Activated CD4-positive, alpha-beta memory T cell treated with anti-CD3 and anti-CD28 coated beads for 36 hours (primary cell): ENCODE data around the gene JMJD8. TPM values are rescaled to one million over a fixed set of nuclear protein-coding genes. Genes with fewer than 3 reads are reported as not detected.

Experiments used
- CTCF ChIA-PET: fragments of 350-600 bp; sonication (Branson Sonifier 250); formaldehyde crosslinking; loops from one replicate; lab custom pipeline; 2021; ENCODE audit warnings: antibody characterized with exemption, inconsistent platforms; lab: Charles Lee
- POLR2A ChIA-PET: fragments of 350-600 bp; sonication (Branson Sonifier 250); formaldehyde crosslinking; loops from one replicate; lab custom pipeline; 2021; ENCODE audit warnings: antibody characterized with exemption; lab: Charles Lee
- DNase-seq: peaks from one replicate; pipeline ENCODE4 v3.0.0-alpha.2; 2020
- H3K27ac Mint-ChIP-seq: one replicate; pipeline ENCODE4 v1.8.0; 2021; ENCODE audit warnings: mixed read lengths
- H3K27me3 Mint-ChIP-seq: one replicate; pipeline ENCODE4 v1.8.0; 2021; ENCODE audit warnings: mixed read lengths
- H3K36me3 Mint-ChIP-seq: one replicate; pipeline ENCODE4 v1.8.0; 2021; ENCODE audit warnings: mixed read lengths
- H3K4me1 Mint-ChIP-seq: one replicate; pipeline ENCODE4 v1.8.0; 2021; ENCODE audit warnings: low read depth, mixed read lengths
- H3K4me3 Mint-ChIP-seq: one replicate; pipeline ENCODE4 v1.8.0; 2021; ENCODE audit warnings: mild to moderate bottlenecking, mixed read lengths
- H3K9me3 Mint-ChIP-seq: one replicate; pipeline ENCODE4 v1.8.0; 2021; ENCODE audit warnings: mixed read lengths
- intact Hi-C: fragments of 100-400 bp; cut with micrococcal nuclease; formaldehyde crosslinking; loops from one replicate; pipeline ENCODE4 v1.15.1; 2023
- total RNA-seq, 2 experiments: library from RNA; stranded (reverse); gene quantifications; one replicate each; pipeline ENCODE4 v1.2.3, GENCODE V29; 2021

JMJD8 gene
- 10 to 100 TPM; 29.8 to 30.3 TPM for total RNA-seq

- Mint-ChIP-seq H3K9me3 (no peaks in the 10 kb centered on the region), H3K36me3 (peaks cover 21% of the 10 kb centered on the region), H3K4me3 (peak within 1 kb of the TSS; percentile 82), H3K4me1 (peaks cover 37% of the 10 kb centered on the region), H3K27me3 (no peaks in the 10 kb centered on the region), H3K27ac (peak within 1 kb of the TSS; percentile 74)
- intact Hi-C loops: loop anchor here (2.0 to 5.0 kb wide), 2 partner anchors 47 to 97 kb away; partner anchors contain the start of gene METTL26
- peak; percentile 98 for DNase-seq
- ChIA-PET CTCF (no interaction called here), POLR2A (interaction anchor here (0.5 to 1.3 kb wide), 4 partner anchors 8 to 95 kb away, joined by 3 read pairs; partner anchors contain the start of genes RHBDL1 and RHOT2)
Measured at GRCh38 chr16:684071-684794, at the start of gene JMJD8. Gene JMJD8, minus strand, starts transcription at chr16:684334. Its CDS starts 15 bp downstream, at chr16:684319.

- peaks cover 20% of the 10 kb centered on the region for H3K4me1 Mint-ChIP-seq
- POLR2A ChIA-PET: no interaction called here
- CTCF ChIA-PET: interaction anchor here (0.6 to 1.5 kb wide), 5 partner anchors 9 to 55 kb away, joined by 3 to 4 read pairs (median 4); partner anchors contain the start of genes CHTF18 and RPUSD1
- H3K4me3 Mint-ChIP-seq: no peak overlapping the region
- peak; percentile 51 for DNase-seq
- no peaks in the 10 kb centered on the region for H3K9me3 Mint-ChIP-seq
- H3K27me3 Mint-ChIP-seq: no peaks in the 10 kb centered on the region
- H3K27ac Mint-ChIP-seq: no peak overlapping the region
- peaks cover 24% of the 10 kb centered on the region for H3K36me3 Mint-ChIP-seq
- intact Hi-C loops: no loop called here
Measured at GRCh38 chr16:733382-734207, 49.5 kb upstream of the JMJD8 start.

- Mint-ChIP-seq H3K27me3 (no peaks in the 10 kb centered on the region), H3K27ac (no peak overlapping the region), H3K4me3 (no peak overlapping the region), H3K4me1 (peaks cover 20% of the 10 kb centered on the region), H3K9me3 (no peaks in the 10 kb centered on the region), H3K36me3 (peaks cover 22% of the 10 kb centered on the region)
- no peak for DNase-seq
- POLR2A ChIA-PET: no interaction called here
- CTCF ChIA-PET: interaction anchor here (1.0 to 5.5 kb wide), 4 partner anchors 8 to 56 kb away, joined by 4 to 33 read pairs (median 4); partner anchors contain the start of genes ANTKMT, CHTF18 and RPUSD1
- intact Hi-C loops: no loop called here
Measured at GRCh38 chr16:732936-733335, 48.8 kb upstream of the JMJD8 start.

- no peaks in the 10 kb centered on the region for H3K9me3 Mint-ChIP-seq
- no peak overlapping the region for H3K4me3 Mint-ChIP-seq
- DNase-seq: no peak
- H3K36me3 Mint-ChIP-seq: peaks cover 17% of the 10 kb centered on the region
- H3K27me3 Mint-ChIP-seq: no peaks in the 10 kb centered on the region
- ChIA-PET POLR2A (no interaction called here), CTCF (interaction anchor here (1.0 to 5.5 kb wide), 4 partner anchors 8 to 56 kb away, joined by 4 to 33 read pairs (median 4); partner anchors contain the start of genes ANTKMT, CHTF18 and RPUSD1)
- H3K4me1 Mint-ChIP-seq: peaks cover 17% of the 10 kb centered on the region
- no peak overlapping the region for H3K27ac Mint-ChIP-seq
- intact Hi-C loops: no loop called here
Measured at GRCh38 chr16:732332-732731, 48.2 kb upstream of the JMJD8 start.

- Mint-ChIP-seq H3K27me3 (no peaks in the 10 kb centered on the region), H3K27ac (no peak overlapping the region), H3K4me1 (peaks cover 9% of the 10 kb centered on the region), H3K4me3 (no peak overlapping the region), H3K36me3 (peaks cover 8% of the 10 kb centered on the region), H3K9me3 (no peaks in the 10 kb centered on the region)
- POLR2A ChIA-PET: no interaction called here
- CTCF ChIA-PET: interaction anchor here (1.1 to 5.5 kb wide), 2 partner anchors 10 kb away, joined by 3 to 33 read pairs; partner anchors contain the start of genes ANTKMT and CIAO3
- no peak for DNase-seq
- intact Hi-C loops: no loop called here
Measured at GRCh38 chr16:730666-731509, 46.8 kb upstream of the JMJD8 start.

GRCh38 chr16:729768-730665 is 45.9 kb upstream of the JMJD8 start:
- intact Hi-C loops: no loop called here
- no peak overlapping the region for H3K27ac Mint-ChIP-seq
- POLR2A ChIA-PET: interaction anchor here (0.6 to 1.0 kb wide), 2 partner anchors 14 to 277 kb away, joined by 3 read pairs; no protein-coding TSS in a partner anchor
- peaks cover under 1% of the 10 kb centered on the region for H3K4me1 Mint-ChIP-seq
- H3K27me3 Mint-ChIP-seq: no peaks in the 10 kb centered on the region
- CTCF ChIA-PET: interaction anchor here (5.5 kb wide), 1 partner anchor 10 kb away, joined by 33 read pairs; the partner anchor contains the start of gene ANTKMT
- no peaks in the 10 kb centered on the region for H3K9me3 Mint-ChIP-seq
- H3K36me3 Mint-ChIP-seq: peaks cover 3% of the 10 kb centered on the region
- H3K4me3 Mint-ChIP-seq: no peak overlapping the region
- no peak for DNase-seq

GRCh38 chr16:728890-729744 is 45.0 kb upstream of the JMJD8 start:
- Mint-ChIP-seq H3K36me3 (no peaks in the 10 kb centered on the region), H3K9me3 (no peaks in the 10 kb centered on the region), H3K4me3 (peak overlapping the region; percentile 57), H3K4me1 (no peaks in the 10 kb centered on the region), H3K27me3 (no peaks in the 10 kb centered on the region), H3K27ac (no peak overlapping the region)
- intact Hi-C loops: no loop called here
- no peak for DNase-seq
- POLR2A ChIA-PET: interaction anchor here (0.6 to 1.6 kb wide), 6 partner anchors 7 to 278 kb away, joined by 3 to 8 read pairs (median 3); partner anchors contain the start of genes CHTF18, CIAO3, RPUSD1 and STUB1
- CTCF ChIA-PET: interaction anchor here (2.7 to 5.5 kb wide), 2 partner anchors 9 to 13 kb away, joined by 11 to 33 read pairs; partner anchors contain the start of genes ANTKMT and METRN

- Mint-ChIP-seq H3K9me3 (no peaks in the 10 kb centered on the region), H3K4me3 (peak overlapping the region; percentile 57), H3K36me3 (no peaks in the 10 kb centered on the region), H3K27ac (no peak overlapping the region), H3K4me1 (no peaks in the 10 kb centered on the region), H3K27me3 (no peaks in the 10 kb centered on the region)
- intact Hi-C loops: no loop called here
- peak; percentile 72 for DNase-seq
- POLR2A ChIA-PET: interaction anchor here (0.6 to 1.6 kb wide), 4 partner anchors 8 to 60 kb away, joined by 3 to 8 read pairs (median 4); partner anchors contain the start of genes CHTF18, CIAO3, RPUSD1 and STUB1
- CTCF ChIA-PET: interaction anchor here (0.9 to 5.5 kb wide), 3 partner anchors 8 to 57 kb away, joined by 3 to 33 read pairs (median 11); partner anchors contain the start of genes ANTKMT and METRN
Measured at GRCh38 chr16:728131-728889, 44.2 kb upstream of the JMJD8 start.
